ENCODE results near the gene PPME1.

Gene PPME1

DNA sequence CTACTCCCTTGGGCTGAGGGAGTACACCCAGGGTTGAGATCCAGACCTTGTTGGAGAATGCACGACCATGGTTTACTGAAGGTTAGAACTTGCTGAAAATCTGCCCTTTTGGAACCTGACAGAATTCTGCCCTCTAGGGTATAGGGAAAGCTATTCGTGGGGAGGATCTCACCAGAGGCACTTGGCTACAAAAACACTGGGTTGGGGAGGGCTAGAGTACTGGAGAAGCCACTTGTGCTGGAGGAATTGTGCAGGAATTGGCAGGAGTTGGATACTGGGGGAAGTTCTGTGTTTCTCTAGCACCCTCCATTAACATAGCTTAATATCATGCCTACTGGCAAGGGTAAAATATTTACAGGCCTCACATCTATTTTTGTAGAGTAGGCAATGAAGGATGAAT, 55.8 kb downstream of the PPME1 start:
- no peak for DNase-seq (ENCODE audit: low read depth in 1 of 2, low spot score in 1 of 2)

DNA sequence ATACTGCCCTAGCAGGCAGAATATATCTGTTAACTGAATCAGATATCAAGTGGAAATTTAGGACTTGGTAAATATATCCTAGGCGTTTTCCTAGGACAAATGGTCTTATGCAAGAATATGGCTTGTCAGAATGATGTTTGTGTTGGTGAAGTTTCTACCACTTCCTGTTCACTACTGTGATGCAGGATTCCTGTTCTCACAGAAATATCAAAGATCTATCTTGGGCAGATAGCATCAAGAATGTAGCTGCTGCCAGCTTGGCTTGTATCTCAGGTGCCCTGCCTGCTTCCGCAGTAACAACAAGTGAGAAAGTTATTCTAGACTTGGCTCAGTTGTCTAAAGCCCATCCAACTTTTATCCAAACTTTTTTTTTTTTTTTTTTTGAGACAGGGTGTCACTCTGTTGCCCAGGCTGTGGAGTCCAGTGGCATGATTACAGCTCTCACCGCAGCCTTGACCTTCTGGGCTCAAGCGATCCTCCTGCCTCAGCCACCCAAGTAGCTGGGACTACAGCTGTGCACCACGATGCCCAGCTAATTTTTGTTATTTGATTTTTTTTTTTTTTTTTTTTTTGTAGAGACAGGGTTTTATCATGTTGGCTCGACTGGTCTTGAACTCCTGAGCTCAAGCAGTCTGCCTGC, 61.3 kb downstream of the PPME1 start:
- no peak for DNase-seq (ENCODE audit: low read depth in 1 of 2, low spot score in 1 of 2)

GRCh38 chr11:74233683-74234082, 62.6 kb downstream of the PPME1 start:
- no peak for DNase-seq (ENCODE audit: low read depth in 1 of 2, low spot score in 1 of 2)

DNA sequence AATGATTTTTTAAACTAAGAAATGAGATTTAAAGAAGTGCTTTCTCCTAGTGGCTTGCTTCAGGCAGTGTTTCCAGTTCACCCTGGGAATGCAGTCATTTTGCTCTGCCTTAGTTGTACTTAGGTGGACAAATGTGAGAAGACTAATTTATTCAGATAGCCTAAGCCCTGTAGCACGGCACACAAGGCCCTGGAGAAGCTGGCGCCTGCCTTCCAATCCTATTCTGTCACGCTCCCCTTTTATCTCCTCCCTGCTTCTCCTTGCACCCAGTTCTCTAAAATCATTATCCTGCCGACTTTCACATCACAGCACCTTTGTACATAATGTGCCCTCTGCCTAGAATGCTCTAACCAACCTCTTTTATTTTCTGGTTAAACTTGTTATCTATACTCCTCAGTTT, 64.0 kb downstream of the PPME1 start:
- DNase-seq (ENCODE audit: low read depth in 1 of 2, low spot score in 1 of 2) = no peak

DNA sequence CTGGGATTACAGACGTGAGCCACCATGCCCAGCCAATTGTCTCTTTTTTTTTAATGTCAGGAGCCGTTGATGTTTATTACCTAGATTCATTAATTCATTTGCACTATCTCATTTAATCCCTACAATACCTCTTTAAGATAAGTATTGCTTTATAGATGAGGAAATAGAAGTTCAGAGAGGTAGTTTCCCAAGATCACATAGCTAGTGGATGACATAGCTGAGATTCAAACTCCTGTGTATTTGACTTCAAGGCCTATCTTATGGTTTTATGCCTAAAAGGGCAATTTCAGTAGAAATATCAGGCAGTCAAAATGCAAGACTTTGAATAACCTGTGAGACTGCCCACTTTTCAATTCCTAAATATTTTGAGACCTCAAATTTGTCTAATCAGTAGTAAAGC, 66.5 kb downstream of the PPME1 start:
- no peak for DNase-seq (ENCODE audit: low read depth in 1 of 2, low spot score in 1 of 2)

DNA sequence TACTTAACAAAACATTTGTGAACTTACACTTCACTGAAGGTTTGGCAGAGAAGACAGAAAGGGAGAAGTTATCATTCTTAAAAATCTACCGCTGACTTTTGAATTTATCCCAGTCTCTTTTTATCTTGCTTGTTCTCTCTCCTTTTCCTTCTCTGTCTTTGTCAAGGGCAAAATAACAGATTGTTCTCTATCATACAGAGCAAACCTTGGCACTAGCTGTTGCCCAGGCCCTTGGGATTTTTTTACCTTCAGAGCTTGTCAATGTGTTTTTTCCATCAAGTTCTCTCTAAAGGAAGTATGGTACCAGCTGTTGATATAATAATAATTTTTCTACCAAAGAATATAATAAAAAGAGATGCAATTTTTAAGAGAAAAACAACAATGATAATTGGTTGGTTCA, 67.2 kb downstream of the PPME1 start:
- DNase-seq (ENCODE audit: low read depth in 1 of 2, low spot score in 1 of 2) = no peak

DNA sequence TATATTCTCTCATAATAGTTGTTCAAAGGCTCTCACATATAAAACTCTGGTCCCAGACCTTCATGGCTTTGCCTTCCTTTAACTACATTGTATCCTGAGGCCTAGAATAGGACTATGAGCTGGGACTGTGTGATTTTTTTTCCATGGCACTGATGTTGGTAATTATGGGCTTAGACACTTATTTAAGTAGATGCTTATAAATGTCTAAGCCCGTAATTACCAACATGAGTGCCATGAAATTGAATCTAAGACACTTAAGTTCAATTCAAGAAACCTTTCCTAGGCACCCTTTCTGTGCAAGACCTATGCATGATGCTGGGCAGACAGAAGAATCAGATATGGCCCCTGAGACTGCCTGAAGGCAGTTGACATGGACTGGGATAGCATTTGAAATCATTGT, 77.4 kb downstream of the PPME1 start:
- DNase-seq (ENCODE audit: low read depth in 1 of 2, low spot score in 1 of 2) = no peak

GRCh38 chr11:74249496-74249895, 78.4 kb downstream of the PPME1 start:
- no peak for DNase-seq (ENCODE audit: low read depth in 1 of 2, low spot score in 1 of 2)

- no peak for DNase-seq (ENCODE audit: low read depth in 1 of 2, low spot score in 1 of 2)
Measured at GRCh38 chr11:74253361-74253760, 82.3 kb downstream of the PPME1 start.

DNA sequence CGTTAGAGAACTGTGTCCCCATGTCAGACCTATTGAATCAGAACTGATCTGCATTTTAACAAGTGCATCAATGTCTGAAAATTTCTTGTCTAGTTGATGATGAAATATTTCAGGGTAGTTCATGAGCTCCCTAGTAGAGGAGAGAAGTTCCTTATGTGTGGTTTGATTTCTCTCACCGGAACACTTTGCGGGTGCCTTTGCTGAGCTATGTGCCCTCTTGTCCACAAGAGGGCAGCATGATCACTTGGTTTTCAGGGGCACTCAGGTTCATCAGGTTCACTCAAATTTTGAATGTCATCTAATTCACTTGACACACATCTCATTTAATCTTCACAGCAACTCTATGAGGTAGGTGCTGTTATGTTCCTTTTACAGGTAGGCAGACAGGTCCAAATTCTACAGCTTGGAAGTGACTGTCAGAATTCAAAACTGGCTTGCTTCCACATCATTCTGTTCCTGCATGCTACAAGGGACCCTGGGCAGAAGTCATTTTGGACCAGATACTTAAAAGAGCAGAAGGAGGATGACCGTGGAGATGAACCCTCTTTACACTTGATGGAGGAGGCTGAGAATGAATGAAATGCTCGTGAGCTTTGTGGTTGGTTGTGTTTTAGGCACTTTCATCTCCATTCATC, 84.8 kb downstream of the PPME1 start:
- DNase-seq (ENCODE audit: low read depth in 1 of 2, low spot score in 1 of 2) = peak; percentile 10 to 40

DNA sequence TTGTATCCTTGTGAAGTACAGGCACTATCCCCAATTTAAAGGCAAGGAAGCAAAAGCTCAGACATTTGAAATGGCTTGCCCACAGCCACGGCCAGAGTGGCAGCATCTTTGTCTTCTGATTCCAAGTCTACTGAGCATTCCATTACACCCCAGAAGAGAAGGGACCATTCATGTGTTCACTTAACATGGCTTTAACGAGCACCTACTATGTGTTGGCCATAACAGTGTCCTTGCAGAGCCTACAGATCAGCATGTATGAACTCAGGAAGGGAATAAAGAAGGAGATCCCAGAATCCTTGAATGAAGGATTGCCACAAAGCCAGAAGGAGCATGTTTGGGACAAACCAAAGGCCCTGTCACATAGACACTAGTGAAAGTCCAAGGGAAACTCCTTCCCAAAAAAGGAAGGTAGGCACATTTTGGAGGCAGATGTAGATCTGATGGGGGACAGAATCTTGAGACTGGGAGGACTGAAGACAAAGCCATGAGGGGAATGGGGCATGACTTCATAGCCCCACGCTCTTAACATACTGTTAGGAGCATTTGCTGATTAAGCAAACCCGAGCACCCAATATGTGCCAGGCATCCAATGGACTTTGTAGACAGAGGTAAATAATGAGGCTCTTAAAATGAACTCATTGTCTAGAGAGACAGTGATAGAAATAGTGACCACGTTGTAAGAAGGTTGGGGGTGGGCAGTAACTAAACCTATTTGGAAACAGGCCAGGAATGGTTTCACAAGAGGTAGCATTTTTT, 85.5 kb downstream of the PPME1 start:
- no peak for DNase-seq (ENCODE audit: low read depth in 1 of 2, low spot score in 1 of 2)

DNA sequence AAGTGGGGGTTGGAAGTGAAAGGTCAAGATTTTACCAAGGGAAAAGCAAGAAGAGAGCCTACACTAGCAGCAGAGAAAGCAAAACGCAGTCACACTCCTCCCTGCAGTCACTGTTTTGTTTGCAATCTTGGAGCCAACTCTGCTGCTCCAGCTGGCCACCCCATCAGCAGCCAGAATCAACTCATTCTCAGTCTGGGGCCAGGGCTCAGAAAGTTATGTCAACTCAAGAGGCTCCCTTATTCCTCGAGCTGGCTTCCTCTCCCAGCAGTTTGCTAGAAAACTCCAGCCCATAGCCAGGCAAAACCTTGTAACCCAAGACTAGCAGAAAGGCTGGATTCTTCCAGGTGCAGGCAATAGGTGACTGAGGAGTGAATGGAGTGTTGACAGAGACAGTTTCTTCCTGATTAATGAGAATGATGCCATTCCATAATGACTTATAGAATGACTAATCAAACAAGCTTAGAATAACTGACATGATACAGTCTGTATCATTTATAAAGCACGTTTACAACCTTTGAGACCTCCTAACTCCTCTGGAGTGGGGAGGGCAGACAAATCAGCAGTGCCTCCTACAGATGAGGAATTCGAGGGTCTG, 87.0 kb downstream of the PPME1 start:
- DNase-seq (ENCODE audit: low read depth in 1 of 2, low spot score in 1 of 2) = no peak

GRCh38 chr11:74262725-74263124, 91.6 kb downstream of the PPME1 start:
- no peak for DNase-seq (ENCODE audit: low read depth in 1 of 2, low spot score in 1 of 2)

- DNase-seq (ENCODE audit: low read depth in 1 of 2, low spot score in 1 of 2) = no peak
Measured at GRCh38 chr11:74265256-74265655, 94.2 kb downstream of the PPME1 start.

DNA sequence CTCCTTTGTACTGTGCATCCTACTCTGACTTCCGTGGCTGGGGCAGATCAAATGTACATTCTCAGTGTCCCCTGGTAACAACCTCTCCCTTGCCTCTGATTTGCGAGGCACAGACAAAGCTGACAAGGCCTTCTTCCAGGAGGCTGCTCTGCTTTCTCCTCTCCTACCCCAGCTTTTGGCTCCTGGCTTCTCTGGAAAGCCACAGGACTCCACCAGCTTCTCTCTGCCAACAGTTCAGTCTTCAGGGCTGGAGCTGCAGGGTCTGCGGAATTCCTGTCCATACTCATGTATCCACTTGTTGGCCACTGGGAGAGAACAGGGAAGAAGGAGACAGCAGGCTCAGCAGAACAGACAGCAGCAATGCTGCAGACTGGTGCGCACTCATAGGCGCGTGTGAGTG, 95.9 kb downstream of the PPME1 start:
- DNase-seq (ENCODE audit: low read depth in 1 of 2, low spot score in 1 of 2) = no peak

DNA sequence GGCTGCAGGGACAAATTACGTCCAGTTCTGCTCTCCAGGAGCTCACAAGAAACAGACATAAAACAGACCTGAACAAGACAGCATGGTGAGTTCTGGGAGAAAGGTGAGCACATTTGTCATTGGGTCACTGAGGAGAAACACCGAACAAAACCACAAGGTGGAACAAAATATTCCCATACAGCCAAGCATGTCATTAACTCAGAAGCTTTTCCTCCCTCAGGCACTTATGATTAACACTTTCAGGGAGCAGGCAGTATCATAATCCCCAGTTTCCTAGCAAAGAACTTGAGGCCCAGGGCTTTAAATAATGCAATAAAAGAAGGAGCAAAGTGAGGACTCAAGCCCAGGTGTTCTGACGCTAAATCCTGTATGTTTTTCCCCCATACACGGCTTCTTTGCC, 97.4 kb downstream of the PPME1 start:
- DNase-seq (ENCODE audit: low read depth in 1 of 2, low spot score in 1 of 2) = no peak

- no peak for DNase-seq (ENCODE audit: low read depth in 1 of 2, low spot score in 1 of 2)
Measured at GRCh38 chr11:74269161-74269811, 98.2 kb downstream of the PPME1 start.

DNA sequence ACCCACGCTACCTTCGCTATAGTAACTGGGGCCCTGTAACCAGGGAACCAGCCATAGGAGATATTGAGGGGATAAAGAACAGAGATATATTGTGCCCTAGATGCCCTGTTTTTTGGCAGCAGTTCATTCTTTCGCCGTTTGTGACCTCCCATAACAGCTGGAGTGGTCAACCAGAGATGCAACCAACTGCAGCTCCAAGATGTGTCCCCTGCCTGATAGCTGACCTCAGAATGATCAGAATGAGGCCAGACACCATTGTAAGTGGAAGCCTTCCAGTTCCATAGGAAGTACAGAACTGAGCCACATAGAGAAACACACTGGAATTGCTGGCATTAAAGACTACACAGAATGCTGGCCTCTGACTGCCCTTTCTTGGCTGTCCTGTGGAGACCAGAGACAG, 101.2 kb downstream of the PPME1 start:
- DNase-seq (ENCODE audit: low read depth in 1 of 2, low spot score in 1 of 2) = no peak

DNA sequence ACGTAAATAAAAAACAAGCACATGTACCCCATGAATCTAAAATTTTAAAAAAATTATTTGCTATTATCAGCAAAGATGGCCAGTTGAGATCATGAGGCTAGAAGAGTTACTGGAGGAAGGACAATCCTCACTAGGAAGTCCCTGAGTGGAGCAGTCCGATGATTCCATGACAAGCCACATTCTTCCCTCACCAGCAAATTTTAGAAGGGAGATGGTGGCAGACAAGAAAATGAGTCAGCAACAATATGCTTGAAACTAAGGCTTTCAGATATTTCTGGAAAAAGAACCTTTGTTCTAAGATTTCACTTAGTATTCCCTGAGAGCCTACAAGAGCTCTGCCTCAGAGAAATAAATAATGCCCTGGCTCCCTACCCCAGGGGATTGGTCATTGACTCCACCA, 105.5 kb downstream of the PPME1 start:
- DNase-seq (ENCODE audit: low read depth in 1 of 2, low spot score in 1 of 2) = no peak

GRCh38 chr11:74278103-74278502, 107.0 kb downstream of the PPME1 start:
- DNase-seq (ENCODE audit: low read depth in 1 of 2, low spot score in 1 of 2) = no peak

- no peak for DNase-seq (ENCODE audit: low read depth in 1 of 2, low spot score in 1 of 2)
Measured at GRCh38 chr11:74278721-74279161, 107.7 kb downstream of the PPME1 start.

DNA sequence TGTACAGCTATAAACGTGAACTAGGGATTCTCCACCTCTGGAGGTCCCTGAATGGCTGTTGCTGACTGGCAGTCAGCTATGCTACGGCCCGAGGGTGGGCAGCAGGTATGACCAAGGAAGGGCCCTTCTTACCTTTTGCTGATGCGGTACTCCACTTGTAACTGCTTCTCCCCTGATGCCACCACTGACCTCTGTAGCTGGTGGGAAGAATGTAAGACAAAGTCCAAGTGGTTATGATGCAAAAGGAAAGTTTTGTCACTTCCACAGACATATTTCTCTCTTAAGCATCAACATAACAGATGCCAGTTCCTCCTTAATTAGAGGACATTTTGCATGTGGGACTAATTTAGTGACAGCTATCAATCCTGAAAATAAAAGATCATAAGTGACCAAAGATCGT, 108.2 kb downstream of the PPME1 start:
- no peak for DNase-seq (ENCODE audit: low read depth in 1 of 2, low spot score in 1 of 2)
